Epithelial cell of proximal tubule (primary cell): ENCODE results near the gene MESD. TPM values are rescaled to one million over a fixed set of nuclear protein-coding genes. Genes with fewer than 3 reads are reported as not detected.

Source experiments
- DNase-seq: peaks from one replicate; pipeline ENCODE4 v3.0.0-alpha.2; 2011; ENCODE audit warnings: low read depth
- H3K4me3 ChIP-seq: 2 replicates; pipeline ENCODE4 v1.5.1; 2011; ENCODE audit warnings: low read depth, mild to moderate bottlenecking, low read length
- total RNA-seq: library from RNA; depleted of rRNA; stranded (reverse); fragments of >200 nt; gene quantifications from 2 replicates; pipeline ENCODE4 v1.2.3, GENCODE V29; 2015
- TF ChIP-seq, protein P1 (sequence below): conservative IDR thresholded peaks from 2 replicates; pipeline ENCODE4 v1.5.1; 2012; ENCODE audit warnings: low read depth, mild to moderate bottlenecking, low read length

MESD gene
- total RNA-seq, 1 donor from 2014 or later: 27.0 TPM

DNA sequence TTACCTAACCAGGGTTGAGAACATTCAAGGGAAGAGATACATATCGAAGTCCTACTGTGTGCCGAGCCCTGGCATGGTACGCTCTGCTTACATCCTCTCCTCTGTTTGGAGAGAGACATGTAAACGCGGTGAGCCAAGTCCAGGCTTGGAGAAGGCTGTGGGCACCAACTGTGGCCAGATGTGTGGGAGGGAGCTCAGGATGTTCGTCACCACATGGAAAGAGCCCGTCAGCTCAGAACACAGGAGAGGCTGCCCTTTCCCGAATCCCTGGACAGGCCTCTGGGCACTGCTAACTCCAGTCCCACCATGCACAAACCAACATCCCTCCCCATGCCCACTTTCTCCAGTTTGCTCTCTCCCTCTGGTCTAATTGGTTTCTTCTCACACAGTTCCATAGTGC, 43.0 kb downstream of the MESD start:
- TF ChIP-seq, protein P1, sequence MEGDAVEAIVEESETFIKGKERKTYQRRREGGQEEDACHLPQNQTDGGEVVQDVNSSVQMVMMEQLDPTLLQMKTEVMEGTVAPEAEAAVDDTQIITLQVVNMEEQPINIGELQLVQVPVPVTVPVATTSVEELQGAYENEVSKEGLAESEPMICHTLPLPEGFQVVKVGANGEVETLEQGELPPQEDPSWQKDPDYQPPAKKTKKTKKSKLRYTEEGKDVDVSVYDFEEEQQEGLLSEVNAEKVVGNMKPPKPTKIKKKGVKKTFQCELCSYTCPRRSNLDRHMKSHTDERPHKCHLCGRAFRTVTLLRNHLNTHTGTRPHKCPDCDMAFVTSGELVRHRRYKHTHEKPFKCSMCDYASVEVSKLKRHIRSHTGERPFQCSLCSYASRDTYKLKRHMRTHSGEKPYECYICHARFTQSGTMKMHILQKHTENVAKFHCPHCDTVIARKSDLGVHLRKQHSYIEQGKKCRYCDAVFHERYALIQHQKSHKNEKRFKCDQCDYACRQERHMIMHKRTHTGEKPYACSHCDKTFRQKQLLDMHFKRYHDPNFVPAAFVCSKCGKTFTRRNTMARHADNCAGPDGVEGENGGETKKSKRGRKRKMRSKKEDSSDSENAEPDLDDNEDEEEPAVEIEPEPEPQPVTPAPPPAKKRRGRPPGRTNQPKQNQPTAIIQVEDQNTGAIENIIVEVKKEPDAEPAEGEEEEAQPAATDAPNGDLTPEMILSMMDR: no peak
- no peak for DNase-seq
- H3K4me3 ChIP-seq: no peak overlapping the region

DNA sequence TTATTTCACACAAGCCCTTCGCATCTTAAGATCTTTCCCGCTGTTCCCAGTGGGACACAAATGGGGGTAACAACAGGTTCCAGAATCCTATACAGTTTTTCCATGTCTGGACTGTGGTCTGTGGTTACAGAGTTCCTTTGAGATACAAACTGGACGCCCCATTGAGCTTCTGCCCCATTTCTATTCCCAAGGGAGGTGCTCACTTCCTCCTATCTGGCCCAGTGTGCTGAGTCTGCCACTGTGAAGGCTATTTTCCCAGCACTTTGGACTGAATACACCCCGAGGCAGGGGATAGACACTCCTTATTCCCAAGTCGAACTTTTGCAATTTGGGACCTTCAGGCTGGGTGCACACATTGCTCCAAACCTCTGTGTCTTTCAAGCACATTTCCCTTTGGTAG, 44.0 kb downstream of the MESD start:
- TF ChIP-seq, protein P1: no peak

DNA sequence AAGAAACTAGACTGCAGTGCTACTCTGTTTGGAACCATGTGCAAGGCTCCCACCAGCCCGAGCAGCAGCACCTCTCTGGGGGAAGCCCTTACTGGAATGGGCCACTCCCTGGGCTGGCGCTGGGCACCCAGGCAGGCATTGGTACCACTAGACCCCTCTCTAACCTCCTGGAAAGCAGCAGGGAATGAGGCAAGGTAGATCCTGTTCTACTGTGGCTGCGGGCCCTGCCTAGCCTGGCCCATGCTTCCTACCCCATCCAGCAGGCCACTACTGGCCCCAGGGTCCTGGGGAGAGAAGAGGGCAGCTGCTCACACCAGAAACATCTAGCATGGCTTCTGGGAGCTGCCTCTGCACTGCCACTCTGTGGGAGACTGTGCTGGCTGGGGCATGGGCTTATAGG, 44.8 kb downstream of the MESD start:
- TF ChIP-seq, protein P1: no peak
- no peak overlapping the region for H3K4me3 ChIP-seq
- no peak for DNase-seq

More for the DNA sequence above, 44.0 kb downstream of the MESD start:
- no peak overlapping the region for H3K4me3 ChIP-seq
- DNase-seq: no peak

DNA sequence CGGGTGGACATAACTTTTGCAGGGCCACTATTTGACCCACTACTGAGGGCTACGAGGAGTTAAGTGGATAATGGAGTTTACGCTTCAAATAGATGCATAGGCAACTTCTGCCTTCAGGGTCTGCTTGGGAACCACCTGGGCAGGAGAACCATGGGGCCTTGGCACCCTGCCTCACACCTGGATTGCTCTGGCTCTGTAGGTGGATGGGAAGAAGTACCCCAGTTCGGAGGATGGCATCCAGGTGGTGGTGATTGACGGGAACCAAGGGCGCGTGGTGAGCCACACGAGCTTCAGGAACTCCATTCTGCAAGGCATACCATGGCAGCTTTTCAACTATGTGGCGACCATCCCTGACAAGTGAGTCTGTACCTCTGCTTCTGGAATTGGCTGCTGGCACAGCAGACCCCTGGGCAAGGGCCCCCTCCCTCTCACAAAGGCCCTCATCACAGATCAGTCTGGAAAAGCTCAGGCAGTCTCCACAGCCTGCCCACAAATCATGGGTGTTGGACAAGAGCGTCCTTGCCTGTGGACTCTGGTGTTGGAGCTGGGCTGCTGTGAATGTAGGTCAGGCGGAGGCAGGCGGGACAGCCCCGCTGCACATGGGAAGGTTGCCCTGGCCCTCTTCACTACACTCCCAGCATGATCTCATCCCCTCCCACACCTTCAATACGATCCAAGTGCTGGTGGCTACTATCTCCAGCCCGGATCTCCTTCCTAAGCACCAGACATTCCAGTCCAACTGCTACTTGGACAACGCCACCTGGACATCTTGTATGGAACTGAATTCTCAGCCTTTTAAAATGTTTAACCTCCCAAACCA, 46.7 kb downstream of the MESD start:
- DNase-seq: no peak
- no peak overlapping the region for H3K4me3 ChIP-seq
- TF ChIP-seq, protein P1: no peak

DNA sequence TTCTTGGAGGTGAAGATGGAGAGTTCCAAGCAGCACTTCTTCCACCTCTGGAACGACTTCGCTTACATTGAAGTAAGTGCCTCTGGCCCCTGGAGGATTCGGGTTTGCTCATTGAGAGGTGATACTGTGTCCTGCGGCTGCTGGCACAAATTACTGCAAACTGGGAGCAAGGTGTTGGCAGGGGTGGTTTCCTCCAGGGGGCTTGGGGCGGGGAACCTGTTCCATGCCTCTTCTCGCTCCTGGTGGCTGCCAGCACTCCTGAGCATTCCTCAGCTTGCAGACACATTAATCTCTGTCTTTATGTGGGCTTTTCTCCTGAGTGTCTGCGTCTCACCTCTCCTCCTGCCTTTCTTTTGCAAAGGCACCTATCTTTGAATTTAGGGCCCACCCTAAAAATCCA, 47.4 kb downstream of the MESD start:
- TF ChIP-seq, protein P1: no peak
- H3K4me3 ChIP-seq: no peak overlapping the region
- DNase-seq: no peak

DNA sequence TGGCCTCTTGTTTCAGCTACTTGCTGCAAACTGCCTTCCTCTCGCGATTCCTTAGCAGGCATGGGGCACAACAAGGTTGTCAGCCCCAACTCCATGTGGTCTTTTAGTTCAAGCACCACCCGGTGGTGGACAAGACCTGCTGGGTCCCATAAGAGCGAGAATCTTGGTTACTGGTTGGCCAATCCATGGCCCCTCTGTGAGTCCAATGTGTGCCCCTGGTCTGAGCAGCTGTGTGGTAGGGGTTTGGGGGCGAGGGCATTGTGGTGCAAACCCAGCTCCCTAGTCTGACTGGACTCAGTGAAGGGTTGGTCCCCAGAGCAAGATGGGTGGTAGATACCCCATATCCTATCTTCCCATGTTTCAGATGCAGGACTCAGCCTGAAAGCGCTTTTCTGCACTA, 48.8 kb downstream of the MESD start:
- TF ChIP-seq, protein P1: no peak
- DNase-seq: no peak
- H3K4me3 ChIP-seq: no peak overlapping the region

DNA sequence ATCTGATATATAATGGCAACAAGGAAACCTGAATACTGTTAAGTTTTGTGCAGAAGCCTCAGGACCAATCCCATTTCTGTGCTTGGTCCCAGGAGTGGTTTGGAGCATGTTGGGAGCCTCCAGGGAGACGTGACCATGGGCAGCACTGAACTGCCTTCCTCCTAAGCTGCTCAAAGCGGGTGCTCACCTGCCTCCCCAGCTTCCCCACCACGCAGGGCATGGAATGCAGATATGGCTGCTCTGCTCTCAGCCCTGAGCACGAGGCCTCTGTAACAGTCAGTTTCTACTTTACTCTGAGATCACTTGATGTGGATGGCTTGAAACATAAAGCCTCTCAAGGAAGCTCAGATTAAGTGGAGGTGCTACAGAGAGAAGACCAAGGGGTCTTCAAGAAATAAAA, 49.3 kb downstream of the MESD start:
- TF ChIP-seq, protein P1: no peak
- no peak overlapping the region for H3K4me3 ChIP-seq
- no peak for DNase-seq
